AML-193 (cell line): ENCODE measurements around the gene TLR7.

Experiments used
- DNase-seq, 2 experiments: peaks; one replicate each; lab custom pipeline; 2025; lab: John Stamatoyannopoulos, UW

TLR7 gene

GRCh38 chrX:12866451-12867377, at the start of gene TLR7:
Gene TLR7, plus strand, starts transcription at chrX:12867072. Its CDS starts 507 bp downstream, at chrX:12867579.
- no peak for DNase-seq

- no peak for DNase-seq
Measured at GRCh38 chrX:12817528-12817927, 49.3 kb upstream of the TLR7 start.

GRCh38 chrX:12819222-12819621, 47.6 kb upstream of the TLR7 start:
- DNase-seq = no peak

- DNase-seq = no peak
Measured at GRCh38 chrX:12820737-12821136, 46.1 kb upstream of the TLR7 start.

GRCh38 chrX:12824944-12825343, 41.9 kb upstream of the TLR7 start:
- no peak for DNase-seq

- no peak for DNase-seq
Measured at GRCh38 chrX:12825801-12826200, 41.1 kb upstream of the TLR7 start.

- no peak for DNase-seq
Measured at GRCh38 chrX:12843061-12843667, 23.7 kb upstream of the TLR7 start.

- no peak for DNase-seq
Measured at GRCh38 chrX:12843668-12844279, 23.1 kb upstream of the TLR7 start.

GRCh38 chrX:12844319-12844718, 22.6 kb upstream of the TLR7 start:
- no peak for DNase-seq

GRCh38 chrX:12865359-12865758, 1.5 kb upstream of the TLR7 start:
- DNase-seq = no peak

- DNase-seq = no peak
Measured at GRCh38 chrX:12867685-12868084, 813 bp downstream of the TLR7 start.

GRCh38 chrX:12868747-12869146, 1.9 kb downstream of the TLR7 start:
- no peak for DNase-seq

- DNase-seq = no peak
Measured at GRCh38 chrX:12871257-12871656, 4.4 kb downstream of the TLR7 start.

GRCh38 chrX:12872741-12873140, 5.9 kb downstream of the TLR7 start:
- no peak for DNase-seq

GRCh38 chrX:12874581-12874980, 7.7 kb downstream of the TLR7 start:
- DNase-seq = no peak

- no peak for DNase-seq
Measured at GRCh38 chrX:12877386-12877785, 10.5 kb downstream of the TLR7 start.

- no peak for DNase-seq
Measured at GRCh38 chrX:12878536-12878935, 11.7 kb downstream of the TLR7 start.

- no peak for DNase-seq
Measured at GRCh38 chrX:12881914-12882313, 15.0 kb downstream of the TLR7 start.

- DNase-seq = no peak
Measured at GRCh38 chrX:12885508-12885907, 18.6 kb downstream of the TLR7 start.

GRCh38 chrX:12886545-12886944, 19.7 kb downstream of the TLR7 start:
- DNase-seq = no peak

GRCh38 chrX:12887141-12887540, 20.3 kb downstream of the TLR7 start:
- DNase-seq = no peak

GRCh38 chrX:12887767-12888166, 20.9 kb downstream of the TLR7 start:
- no peak for DNase-seq

GRCh38 chrX:12890467-12890866, 23.6 kb downstream of the TLR7 start:
- no peak for DNase-seq
